Esophagus muscularis mucosa (tissue), 4 donors: Measurements from ENCODE around the gene SMIM1.

Source experiments
- CTCF ChIP-seq, 3 experiments: fragments of 200-600 bp in 2 of 3; fragments of 450-650 bp in 1 of 3; sonication (generic) in 2 of 3; IDR thresholded peaks; one replicate each; pipeline ENCODE4 v1.5.1; 2017 to 2019; ENCODE audit warnings: antibody characterized with exemption in 3 of 3, mild to moderate bottlenecking in 2 of 3, moderate library complexity in 1 of 3
- EP300 ChIP-seq: sonication (generic); formaldehyde crosslinking; IDR thresholded peaks from one replicate; pipeline ENCODE4 v1.6.1; 2017; ENCODE audit warnings: antibody characterized with exemption
- POLR2A ChIP-seq: fragments of 450-650 bp; IDR thresholded peaks from one replicate; pipeline ENCODE4 v1.6.1; 2017; ENCODE audit warnings: antibody characterized with exemption, moderate library complexity, mild to moderate bottlenecking, low read depth
- POLR2AphosphoS5 ChIP-seq, 2 donors: sonication (generic); formaldehyde crosslinking; IDR thresholded peaks; one replicate each; pipeline ENCODE4 v1.6.1; 2017; ENCODE audit warnings: antibody characterized with exemption in 2 of 2

- TF ChIP-seq POLR2AphosphoS5 (IDR thresholded peaks at IDR 0.05) (no peak), CTCF (IDR thresholded peaks at IDR 0.05) (no peak), POLR2A (no peak), EP300 (no peak)
Measured at GRCh38 chr1:3783651-3784474, 11.3 kb downstream of the SMIM1 start.
